GM18907 (cell line): Measurements from ENCODE around the gene AZGP1.
"Not testable (repeated sequence)": the region's sequence is repeated elsewhere in the genome, so short reads cannot be mapped to it uniquely, and the experiment has no call there.

Experiments used
- ATAC-seq: cut with Tn5 transposase; IDR thresholded peaks from one replicate; pipeline ENCODE4 v1.9.1; 2021; ENCODE audit warnings: mild to moderate bottlenecking, moderate library complexity; ENCODE audit not compliant: unreplicated experiment

The AZGP1 gene

DNA sequence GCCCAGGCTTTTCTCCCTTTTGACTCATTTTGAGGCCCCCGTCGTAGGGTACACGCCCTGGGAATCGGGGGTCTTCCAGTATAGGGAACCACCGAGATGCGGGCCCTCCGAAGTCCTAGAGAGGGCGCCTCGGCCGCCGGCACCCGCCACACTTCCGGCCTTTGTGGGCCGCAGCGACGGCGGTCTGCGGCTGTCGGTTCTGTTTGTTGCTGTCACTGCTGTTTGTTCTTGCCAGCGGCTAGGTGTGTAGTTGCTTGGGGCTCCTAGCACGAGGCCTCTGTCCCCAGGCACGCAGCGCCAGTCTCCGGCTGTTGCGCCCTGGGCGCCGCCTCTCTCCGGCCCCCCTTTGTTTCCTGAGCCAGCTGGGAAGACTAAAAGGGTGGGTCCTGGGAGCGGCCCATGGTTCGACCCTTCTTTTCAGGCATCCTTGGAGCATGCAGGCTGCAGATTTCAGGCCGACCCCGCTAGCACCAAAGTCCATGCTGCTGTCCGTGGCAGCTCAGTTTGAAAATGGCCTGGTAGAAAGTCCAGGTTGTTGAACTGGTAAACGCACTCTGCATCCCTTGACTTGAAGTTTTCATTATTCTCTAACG lies 21.8 kb upstream of the AZGP1 start:
- ATAC-seq = peak; percentile 64

DNA sequence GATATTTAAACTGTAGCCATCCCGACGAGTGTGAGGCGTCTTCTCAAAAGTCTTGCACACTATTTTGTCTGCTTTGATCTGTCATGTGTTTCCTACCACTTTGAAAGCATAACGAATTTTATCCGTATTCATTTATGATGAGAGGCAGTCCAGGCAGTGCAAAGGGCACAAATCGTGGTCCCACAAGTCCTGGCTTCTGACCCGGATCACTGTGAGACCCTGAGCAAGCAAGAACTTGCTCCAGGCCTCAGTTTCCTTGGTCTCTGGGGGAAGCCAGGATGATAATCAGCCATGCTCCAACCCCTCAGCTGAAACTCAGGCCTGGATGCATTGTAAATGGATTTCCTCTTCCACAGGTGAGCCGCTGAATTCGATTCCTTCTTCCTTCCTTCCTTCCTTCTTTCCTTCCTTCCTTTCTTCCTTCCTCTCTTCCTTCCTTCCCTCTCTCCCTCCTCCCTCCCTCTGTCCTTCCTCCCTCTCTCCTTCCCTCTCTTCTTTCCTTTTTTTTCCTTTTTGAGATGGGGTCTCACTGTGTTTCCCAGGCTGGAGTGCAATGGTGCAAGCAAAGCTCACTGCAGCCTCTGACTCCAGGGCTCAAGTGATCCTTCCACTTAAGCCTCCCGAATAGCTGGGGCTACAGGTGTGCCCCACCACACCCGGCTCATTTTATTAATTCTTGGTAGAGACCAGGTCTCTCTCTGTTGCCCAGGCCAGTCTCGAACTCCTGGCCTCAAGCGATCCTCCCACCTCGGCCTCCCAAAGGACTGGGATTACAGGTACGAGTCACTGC lies 21.1 kb upstream of the AZGP1 start:
- ATAC-seq = no peak

DNA sequence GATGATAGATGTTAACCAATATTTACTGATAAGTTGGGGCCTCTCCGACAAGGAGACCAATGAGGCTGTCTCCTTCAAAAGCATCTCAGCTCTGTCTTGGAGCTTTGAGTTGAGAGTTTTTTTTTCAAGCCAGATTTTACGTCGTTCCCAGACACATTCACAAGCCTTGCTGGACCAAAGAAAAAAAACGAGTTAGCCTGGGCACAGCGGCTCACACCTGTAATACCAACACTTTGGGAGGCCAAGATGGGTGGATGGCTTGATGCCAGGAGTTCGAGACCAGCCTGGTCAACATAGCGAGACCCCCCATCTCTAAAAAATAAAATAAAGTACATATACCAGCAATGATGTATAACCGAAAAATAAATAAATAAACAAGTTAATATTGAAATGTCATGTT lies 19.0 kb upstream of the AZGP1 start:
- no peak for ATAC-seq

DNA sequence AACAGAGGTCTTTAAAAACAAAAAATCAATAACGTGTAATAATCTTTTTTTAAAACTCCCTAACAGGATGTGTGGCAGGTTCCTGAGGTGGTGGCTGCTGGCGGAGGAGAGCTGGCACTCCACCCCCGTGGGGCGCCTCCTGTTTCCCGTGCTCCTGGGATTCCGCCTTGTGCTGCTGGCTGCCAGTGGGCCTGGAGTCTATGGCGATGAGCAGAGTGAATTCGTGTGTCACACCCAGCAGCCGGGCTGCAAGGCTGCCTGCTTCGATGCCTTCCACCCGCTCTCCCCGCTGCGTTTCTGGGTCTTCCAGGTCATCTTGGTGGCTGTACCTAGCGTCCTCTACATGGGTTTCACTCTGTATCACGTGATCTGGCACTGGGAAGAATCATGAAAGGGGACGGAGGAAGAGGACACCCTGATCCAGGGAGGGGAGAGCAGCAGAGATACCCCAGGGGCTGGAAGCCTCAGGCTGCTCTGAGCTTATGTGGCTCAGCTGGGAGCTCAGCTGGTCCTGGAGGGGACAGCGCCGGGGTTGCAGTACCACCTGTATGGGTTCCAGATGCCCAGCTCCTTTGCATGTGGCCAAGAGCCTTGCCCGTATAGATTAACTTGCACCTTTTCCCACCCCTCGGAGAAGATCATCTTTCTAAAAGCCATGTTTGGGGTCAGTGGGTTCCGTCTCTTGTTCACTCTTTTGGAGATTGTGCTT lies 16.7 kb upstream of the AZGP1 start:
- ATAC-seq = no peak

DNA sequence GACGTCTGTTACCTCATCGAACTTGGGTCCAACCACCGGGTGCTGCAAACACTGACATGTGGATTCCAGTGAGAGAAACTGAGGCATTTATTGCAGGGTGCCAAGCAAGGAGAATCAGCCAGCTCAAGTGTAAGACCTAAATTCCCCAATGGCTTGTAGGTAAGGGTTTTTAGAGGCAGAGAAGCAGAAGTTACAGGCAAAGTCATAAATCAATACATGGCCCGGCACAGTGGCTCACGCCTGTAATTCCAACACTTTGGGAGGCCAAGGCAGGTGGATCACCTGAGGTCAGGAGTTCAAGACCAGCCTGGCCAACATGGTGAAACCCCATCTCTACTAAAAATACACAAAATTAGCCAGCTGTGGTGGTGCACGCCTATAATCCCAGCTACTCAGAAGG lies 15.7 kb upstream of the AZGP1 start:
- not testable (repeated sequence) for ATAC-seq

DNA sequence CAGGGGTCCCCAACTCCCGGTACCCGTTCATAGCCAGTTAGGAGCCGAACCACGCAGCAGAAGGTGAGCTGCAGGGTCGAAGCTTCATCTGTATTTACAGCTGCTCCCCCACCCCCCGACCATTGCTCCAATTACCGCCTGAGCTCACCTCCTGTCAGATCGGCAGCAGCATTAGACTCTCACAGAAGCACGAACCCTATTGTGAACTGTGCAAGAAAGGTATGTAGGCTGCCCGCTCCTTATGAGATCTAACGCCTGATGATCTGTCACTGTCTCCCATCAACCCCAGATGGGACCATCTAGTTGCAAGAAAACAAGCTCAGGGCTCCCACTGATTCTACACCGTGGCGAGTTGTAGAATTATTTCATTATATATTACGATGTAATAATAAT lies 14.6 kb upstream of the AZGP1 start:
- ATAC-seq = no peak

DNA sequence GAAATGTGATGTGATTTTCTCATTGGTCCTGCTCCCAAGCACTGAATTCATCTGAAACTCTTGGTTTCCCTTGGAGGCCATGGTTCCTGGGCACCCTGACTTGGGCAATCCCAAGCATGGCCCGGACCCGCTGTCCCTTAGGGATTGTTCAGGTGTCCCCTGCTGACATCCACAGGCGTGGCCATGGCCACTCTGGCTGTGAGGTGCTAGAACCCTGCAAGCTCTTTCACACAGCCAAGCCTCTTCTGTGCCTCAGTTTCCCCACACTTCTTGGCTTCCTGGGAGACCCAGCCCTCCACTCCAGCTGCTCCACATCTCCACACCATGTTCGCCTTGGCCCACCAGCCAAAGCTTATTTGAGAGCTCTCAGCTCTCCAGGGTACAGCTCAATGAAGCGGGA lies 12.0 kb upstream of the AZGP1 start:
- no peak for ATAC-seq

DNA sequence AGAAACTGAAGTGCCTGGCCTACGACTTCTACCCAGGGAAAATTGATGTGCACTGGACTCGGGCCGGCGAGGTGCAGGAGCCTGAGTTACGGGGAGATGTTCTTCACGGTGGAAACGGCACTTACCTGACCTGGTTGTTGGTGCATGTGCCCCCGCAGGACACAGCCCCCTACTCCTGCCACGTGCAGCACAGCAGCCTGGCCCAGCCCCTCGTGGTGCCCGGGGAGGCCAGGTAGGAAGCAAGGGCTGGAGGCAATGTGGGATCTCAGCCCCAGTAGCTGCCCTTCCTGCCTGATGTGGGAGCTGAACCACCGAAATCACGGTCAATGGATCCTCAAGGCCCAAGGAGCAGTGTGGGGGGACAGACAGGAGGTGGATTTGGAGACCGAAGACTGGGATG lies 11.5 kb upstream of the AZGP1 start:
- not testable (repeated sequence) for ATAC-seq

DNA sequence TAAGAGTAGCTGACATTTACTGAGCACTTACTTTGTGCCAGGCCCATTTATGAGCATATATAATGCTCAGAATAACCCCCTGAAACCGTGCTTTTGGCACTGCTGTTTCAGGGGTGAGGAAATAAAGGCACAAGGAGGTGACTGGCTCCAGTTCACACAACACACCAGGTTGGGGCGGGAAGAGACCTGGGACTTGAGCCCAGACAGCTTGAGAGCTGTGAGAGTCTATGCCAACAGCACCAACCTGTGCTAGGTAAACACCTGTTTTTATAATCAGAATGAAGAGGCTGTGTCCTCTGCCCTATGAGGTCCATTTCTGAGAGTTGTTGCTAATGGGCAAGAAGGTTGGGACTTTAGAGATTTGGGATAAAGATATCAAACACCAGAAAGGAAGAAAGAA lies 8.8 kb upstream of the AZGP1 start:
- no peak for ATAC-seq

DNA sequence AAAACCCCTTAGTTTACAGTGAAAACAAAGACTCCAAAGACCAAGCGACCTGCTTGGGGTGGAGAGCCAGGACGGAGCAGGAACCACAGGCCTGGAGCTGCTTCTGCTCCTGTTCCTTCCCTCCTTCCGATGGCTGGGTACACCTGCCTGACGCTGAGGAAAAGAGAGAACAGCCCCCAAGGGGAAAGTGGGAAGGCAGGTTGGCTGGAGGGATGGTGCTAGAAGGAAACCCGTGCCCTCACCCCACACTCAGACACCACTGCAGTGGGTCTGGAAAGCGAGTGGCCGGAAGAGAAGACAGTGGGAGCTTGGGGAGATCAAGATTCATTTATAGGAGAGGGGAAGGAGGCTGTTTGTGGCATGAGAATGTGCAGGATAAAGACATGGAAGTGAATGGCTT lies 5.2 kb upstream of the AZGP1 start:
- ATAC-seq = not testable (repeated sequence)

DNA sequence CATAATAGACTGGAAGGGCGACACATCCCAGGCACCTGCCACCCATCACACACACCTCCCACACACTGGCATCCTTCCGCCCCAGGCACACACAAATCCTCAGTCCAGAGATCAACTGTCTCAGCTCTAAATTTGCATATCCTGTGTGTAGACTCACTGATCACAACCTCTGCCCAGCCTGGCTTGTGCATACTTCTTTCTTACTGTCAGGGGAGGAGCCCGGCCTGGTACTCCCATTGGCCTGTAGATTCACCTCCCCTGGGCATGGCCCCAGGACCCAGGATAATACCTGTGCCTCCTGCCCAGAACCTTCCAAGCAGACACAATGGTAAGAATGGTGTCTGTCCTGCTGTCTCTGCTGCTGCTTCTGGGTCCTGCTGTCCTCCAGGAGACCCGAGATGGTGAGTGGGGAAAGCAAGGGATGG lies 4.6 kb upstream of the AZGP1 start:
- peak; percentile 65 for ATAC-seq

DNA sequence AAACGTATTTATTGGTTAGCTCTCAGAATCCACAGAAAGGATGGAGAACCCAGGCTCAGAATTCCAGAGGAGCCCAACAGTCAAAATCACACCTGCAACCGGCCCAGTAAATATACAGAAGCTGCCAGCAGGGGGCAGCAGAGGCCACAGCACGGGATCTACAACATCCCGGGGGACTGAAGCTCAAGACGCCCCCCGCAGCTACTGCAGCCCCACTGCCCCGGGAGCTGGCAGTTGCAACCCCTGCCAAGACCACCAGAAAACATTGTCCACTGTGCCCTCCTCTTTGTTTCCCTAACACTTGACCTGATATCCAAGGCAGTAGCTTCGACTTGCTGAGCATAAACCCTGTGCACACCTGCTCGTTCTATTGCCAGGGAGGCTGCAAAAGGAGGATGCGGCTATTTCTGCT lies 4.0 kb upstream of the AZGP1 start:
- peak; percentile 46 for ATAC-seq

DNA sequence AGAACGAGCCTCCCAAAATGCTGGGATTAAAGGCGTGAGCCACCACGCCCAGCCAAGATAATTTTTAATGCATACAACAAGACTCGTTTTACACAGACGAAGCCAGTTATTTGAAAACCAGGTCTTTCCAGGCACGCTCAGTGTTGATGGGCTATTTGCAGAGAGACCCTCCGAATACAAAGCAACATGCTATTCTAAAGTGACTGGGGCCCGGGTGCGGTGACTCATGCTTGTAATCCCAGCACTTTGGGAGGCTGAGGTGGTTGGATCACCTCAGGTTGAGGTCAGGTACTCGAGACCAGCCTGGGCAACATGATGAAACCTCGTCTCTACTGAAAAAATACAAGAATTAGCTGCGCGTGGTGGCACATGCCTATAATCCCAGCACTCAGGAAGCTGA lies 795 bp upstream of the AZGP1 start:
- ATAC-seq = no peak

DNA sequence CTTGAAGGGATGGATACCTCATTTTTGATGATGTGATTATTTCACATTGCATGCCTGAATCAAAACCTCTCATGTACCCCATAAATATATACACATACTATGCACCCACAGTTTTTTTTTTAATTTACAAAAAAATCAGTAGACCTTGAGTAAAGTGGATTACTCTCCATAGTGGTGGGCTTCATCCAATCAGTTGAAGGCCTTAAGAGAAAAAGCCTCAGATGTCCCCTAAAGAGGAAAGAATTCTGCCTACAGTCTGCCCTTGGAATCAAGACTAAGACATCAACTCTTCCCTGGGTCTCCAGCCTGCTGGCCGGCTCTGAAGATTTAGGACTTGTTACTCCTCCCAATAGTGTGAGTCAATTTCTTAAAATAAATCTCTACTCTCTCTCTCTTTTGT lies 1.1 kb downstream of the AZGP1 start:
- no peak for ATAC-seq

DNA sequence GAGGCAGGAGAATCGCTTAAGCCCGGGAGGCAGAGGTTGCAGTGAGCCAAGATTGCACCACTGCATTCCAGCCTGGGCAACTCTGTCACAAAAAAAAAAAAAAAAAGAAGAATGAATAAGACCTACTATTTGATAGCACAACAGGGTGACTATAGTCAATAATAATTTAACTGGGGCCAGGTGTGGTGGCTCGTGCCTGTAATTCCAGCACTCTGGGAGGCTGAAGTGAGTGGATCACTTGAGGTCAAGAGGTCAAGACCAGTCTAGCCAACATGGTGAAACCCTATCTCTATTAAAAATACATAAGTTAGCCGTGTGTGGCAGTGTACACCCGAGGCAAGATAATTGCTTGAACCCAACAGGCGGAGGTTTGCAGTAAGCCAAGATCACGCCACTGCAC lies 2.0 kb downstream of the AZGP1 start:
- ATAC-seq = not testable (repeated sequence)

DNA sequence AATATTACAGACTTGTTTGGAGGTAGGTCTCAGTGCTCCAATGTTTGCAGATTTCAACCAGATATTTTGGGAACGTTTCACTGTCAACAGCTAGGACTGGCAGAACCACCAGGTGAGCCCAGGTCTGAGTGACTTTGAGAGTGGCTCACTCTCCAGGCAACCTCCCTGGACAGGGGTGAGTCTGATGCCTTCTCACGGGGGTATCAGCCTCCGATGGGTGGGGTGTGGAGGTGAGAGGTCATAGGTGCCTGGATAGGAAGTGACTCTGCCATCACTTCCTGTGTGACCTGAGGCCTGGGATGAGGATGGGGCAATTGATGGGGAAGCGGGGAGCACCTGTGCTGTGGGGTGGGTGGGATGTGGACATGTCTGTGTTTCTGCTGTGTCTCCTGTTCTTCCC lies 4.6 kb downstream of the AZGP1 start:
- no peak for ATAC-seq

DNA sequence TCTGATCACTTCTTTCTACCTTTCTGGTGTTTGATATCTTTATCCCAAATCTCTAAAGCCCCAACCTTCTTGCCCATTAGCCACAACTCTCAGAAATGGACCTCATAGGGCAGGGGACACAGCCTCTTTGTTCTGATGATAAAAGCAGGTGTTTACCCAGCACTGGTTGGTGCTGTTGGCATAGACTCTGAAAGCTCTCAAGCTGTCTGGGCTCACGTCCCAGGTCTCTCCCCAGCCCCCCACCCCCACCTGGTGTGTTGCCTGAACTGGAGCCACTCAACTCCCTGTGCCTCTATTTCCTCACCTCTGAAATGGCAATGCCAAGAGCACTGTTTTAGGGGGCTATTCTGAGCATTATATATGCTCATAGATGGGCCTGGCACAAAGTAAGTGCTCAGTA lies 6.0 kb downstream of the AZGP1 start:
- not testable (repeated sequence) for ATAC-seq

DNA sequence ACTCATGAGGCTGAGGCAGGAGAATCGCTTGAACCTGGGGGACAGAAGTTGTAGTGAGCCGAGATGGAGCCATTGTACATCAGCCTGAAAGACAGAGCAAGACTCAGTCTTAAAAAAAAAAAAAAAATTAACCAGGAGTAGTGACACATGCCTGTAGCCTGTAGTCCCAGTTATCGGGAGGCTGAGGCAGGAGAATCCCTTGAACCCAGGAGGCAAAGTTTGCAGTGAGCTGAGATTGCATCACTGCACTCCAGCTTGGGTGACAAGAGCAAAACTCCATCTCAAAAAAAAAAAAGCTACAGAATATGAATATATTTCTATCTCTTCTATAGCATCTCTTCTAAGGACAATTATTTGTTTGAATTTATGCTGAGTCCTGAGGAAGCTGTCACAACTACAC lies 6.5 kb downstream of the AZGP1 start:
- ATAC-seq = no peak

DNA sequence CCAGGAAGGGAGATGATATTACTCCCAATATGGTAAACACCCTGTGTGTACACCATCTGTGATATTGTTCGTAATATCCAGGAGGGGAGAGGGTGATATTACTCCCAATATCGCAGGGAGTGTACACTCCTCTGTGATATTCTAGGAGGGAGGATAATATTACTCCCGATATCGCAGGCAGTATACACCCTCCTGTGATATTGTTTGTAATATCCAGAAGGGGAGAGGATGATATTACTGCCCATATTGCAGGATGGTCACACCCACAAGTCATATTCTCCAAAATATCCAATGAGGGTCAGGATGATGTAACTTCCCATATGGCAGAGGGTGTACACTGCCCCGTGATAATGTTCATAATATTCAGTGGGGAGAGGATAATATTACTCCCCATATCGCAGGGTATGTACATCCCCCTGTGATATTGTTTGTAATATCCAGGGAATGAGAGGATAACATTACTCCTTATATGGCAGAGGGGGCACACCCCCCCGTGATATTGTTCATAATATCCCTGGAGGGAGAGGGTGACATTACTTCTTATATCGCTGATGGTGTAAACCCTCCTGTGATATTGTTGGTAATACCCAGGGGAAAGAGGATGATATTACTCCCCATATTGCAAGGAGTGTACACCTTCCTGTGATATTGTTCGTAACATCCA lies 17.1 kb downstream of the AZGP1 start:
- no peak for ATAC-seq

DNA sequence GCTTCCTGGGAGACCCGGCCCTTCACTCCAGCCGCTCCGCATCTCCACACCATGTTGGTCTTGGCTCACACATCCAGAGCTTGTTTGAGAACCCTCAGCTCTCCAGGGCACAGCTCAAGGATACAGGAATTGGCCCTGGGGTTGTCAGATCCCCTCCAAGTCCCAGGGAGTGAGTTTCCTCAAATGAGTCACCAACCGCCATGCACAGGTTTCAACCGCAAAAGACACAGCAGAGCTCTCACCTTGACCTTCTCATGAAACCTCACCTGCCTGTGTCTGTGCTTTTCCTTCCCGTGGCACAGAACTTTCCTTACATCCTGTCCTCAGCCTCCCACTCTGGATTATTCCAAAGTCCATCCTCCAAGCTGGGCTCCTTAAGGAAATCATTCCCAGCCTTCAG lies 20.6 kb downstream of the AZGP1 start:
- no peak for ATAC-seq

DNA sequence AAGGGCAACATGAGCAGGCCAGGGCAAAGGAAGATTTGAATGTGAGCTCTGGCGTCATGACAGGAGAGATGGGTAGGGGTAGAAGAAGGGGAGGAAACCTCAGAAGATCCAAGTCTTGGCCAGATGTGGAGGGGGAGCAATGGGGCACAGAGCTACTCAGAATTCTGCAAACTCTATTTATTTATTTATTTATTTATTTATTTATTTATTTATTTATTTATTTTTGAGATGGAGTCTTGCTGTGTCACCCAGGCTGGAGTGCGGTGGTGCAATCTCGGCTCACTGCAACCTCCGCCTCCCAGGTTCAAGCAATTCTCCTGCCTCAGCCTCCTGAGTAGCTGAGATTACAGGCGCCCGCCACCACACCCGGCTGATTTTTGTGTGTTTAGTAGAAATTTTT lies 21.2 kb downstream of the AZGP1 start:
- not testable (repeated sequence) for ATAC-seq

DNA sequence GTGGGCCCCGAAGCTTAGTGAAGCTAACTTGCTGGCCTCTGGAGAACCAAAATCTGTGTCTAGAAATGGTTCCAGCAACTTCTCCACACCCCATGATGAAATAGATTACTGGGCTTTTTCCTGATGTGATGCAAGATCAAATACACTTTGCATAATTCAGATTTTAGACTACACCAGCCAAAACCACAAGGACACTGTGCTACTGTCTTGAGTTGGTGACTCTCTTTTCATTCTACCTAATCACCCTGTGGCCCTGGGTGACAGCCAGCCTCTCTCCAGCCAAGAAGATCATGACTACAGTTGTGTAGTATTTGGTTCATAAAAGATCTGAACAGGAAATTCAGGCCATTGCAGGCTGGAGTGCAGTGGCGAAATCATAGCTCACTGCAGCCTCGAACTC lies 22.2 kb downstream of the AZGP1 start:
- no peak for ATAC-seq
